Progenitor cell of endocrine pancreas (in vitro differentiated cells): ENCODE data around the gene CTTNBP2NL. TPM values are rescaled to one million over a fixed set of nuclear protein-coding genes. Genes with fewer than 3 reads are reported as not detected.

ENCODE experiments used
- DNase-seq: peaks from one replicate; pipeline ENCODE4 v3.0.0; 2021; ENCODE audit warnings: low spot score; ENCODE audit not compliant: unreplicated experiment
- H3K27ac Mint-ChIP-seq: 2 replicates; pipeline ENCODE4 v1.8.0; 2021; ENCODE audit warnings: mild to moderate bottlenecking, moderate library complexity, mixed read lengths
- H3K27me3 Mint-ChIP-seq: 2 replicates; pipeline ENCODE4 v1.8.0; 2021; ENCODE audit warnings: mixed read lengths
- H3K36me3 Mint-ChIP-seq: 2 replicates; pipeline ENCODE4 v1.8.0; 2022; ENCODE audit warnings: mixed read lengths; ENCODE audit not compliant: insufficient read depth
- H3K4me1 Mint-ChIP-seq: 2 replicates; pipeline ENCODE4 v1.8.0; 2021; ENCODE audit warnings: low read depth, mixed read lengths
- H3K4me3 Mint-ChIP-seq: 2 replicates; pipeline ENCODE4 v1.8.0; 2021; ENCODE audit warnings: low read depth, mild to moderate bottlenecking, moderate library complexity, mixed read lengths
- H3K9me3 Mint-ChIP-seq: 2 replicates; pipeline ENCODE4 v1.8.0; 2021; ENCODE audit warnings: low read depth, mixed read lengths
- CTCF ChIP-seq: fragments of 200-600 bp; sonication (generic); IDR thresholded peaks from one replicate; pipeline ENCODE4 v1.5.0; 2021; ENCODE audit warnings: antibody characterized with exemption, mild to moderate bottlenecking; ENCODE audit not compliant: unreplicated experiment
- total RNA-seq: library from RNA; stranded (reverse); gene quantifications from 2 replicates; pipeline ENCODE4 v1.2.1, GENCODE V29; 2021

The CTTNBP2NL gene
- total RNA-seq, 1 donor from 2014 or later = 46.0 TPM

- TF ChIP-seq CTCF = no peak
- Mint-ChIP-seq H3K27me3 (peaks cover 4% of the 10 kb centered on the region), H3K36me3 (no peaks in the 10 kb centered on the region), H3K4me3 (no peak overlapping the region), H3K27ac (no peak overlapping the region), H3K4me1 (no peaks in the 10 kb centered on the region), H3K9me3 (no peaks in the 10 kb centered on the region)
- DNase-seq = no peak
Measured at GRCh38 chr1:112488141-112488540, 92.1 kb downstream of the CTTNBP2NL start.

- H3K4me3 Mint-ChIP-seq = no peak overlapping the region
- DNase-seq = no peak
Measured at GRCh38 chr1:112492076-112492475, 96.1 kb downstream of the CTTNBP2NL start.

GRCh38 chr1:112493351-112493750 lies 97.3 kb downstream of the CTTNBP2NL start:
- Mint-ChIP-seq H3K36me3 (no peaks in the 10 kb centered on the region), H3K4me1 (no peaks in the 10 kb centered on the region), H3K4me3 (no peak overlapping the region), H3K27me3 (peaks cover 26% of the 10 kb centered on the region), H3K27ac (no peak overlapping the region), H3K9me3 (no peaks in the 10 kb centered on the region)
- TF ChIP-seq CTCF = no peak
- no peak for DNase-seq

More at GRCh38 chr1:112492076-112492475, 96.1 kb downstream of the CTTNBP2NL start:
- Mint-ChIP-seq H3K4me1 (no peaks in the 10 kb centered on the region), H3K9me3 (no peaks in the 10 kb centered on the region), H3K36me3 (no peaks in the 10 kb centered on the region), H3K27me3 (peaks cover 23% of the 10 kb centered on the region), H3K27ac (no peak overlapping the region)
- TF ChIP-seq CTCF = no peak

- H3K27me3 Mint-ChIP-seq = peaks cover 47% of the 10 kb centered on the region
- H3K4me1 Mint-ChIP-seq = no peaks in the 10 kb centered on the region
- TF ChIP-seq CTCF = no peak
- no peaks in the 10 kb centered on the region for H3K36me3 Mint-ChIP-seq
- no peak for DNase-seq
- H3K9me3 Mint-ChIP-seq = no peaks in the 10 kb centered on the region
- no peak overlapping the region for H3K27ac Mint-ChIP-seq
- no peak overlapping the region for H3K4me3 Mint-ChIP-seq
Measured at GRCh38 chr1:112496290-112496689, 100.3 kb downstream of the CTTNBP2NL start.

GRCh38 chr1:112501810-112502641 lies 106.0 kb downstream of the CTTNBP2NL start:
- Mint-ChIP-seq H3K27me3 (peaks cover 77% of the 10 kb centered on the region), H3K4me3 (peak overlapping the region; percentile 62), H3K36me3 (no peaks in the 10 kb centered on the region), H3K27ac (no peak overlapping the region), H3K4me1 (no peaks in the 10 kb centered on the region), H3K9me3 (no peaks in the 10 kb centered on the region)
- TF ChIP-seq CTCF = peak; percentile 56
- DNase-seq = peak; percentile 42
